MM.1S (cell line): ENCODE measurements around the gene TEX38.

Experiments
- CTCF ChIP-seq: fragments of 300-600 bp; sonication (generic); IDR thresholded peaks from 2 replicates; pipeline ENCODE4 v1.5.1; 2016; ENCODE audit warnings: antibody characterized with exemption, low read length, mixed read lengths
- EZH2 ChIP-seq: fragments of 300-600 bp; sonication (generic); optimal IDR thresholded peaks from 2 replicates; pipeline ENCODE3; 2017; ENCODE audit warnings: low read depth, mild to moderate bottlenecking, antibody characterized with exemption, low read length, mixed read lengths
- EZH2phosphoT487 ChIP-seq: fragments of 300-600 bp; sonication (generic); IDR thresholded peaks from 2 replicates; pipeline ENCODE4 v1.6.1; 2018; ENCODE audit warnings: antibody characterized with exemption, low read length

GRCh38 chr1:46671554-46671953 is at the start of gene TEX38:
- TF ChIP-seq CTCF, result no peak
- no peak for TF ChIP-seq EZH2
- no peak for TF ChIP-seq EZH2phosphoT487
